WTC11 (cell line): ENCODE data around the gene PTGER3.

ENCODE experiments used
- NR3C1 ChIP-seq: sonication (generic); formaldehyde crosslinking; conservative IDR thresholded peaks from 2 replicates; pipeline ENCODE4 v1.8.1; 2023; ENCODE audit warnings: low read depth, mild to moderate bottlenecking, missing genetic modification reagents
- ZNF121 ChIP-seq: sonication (generic); formaldehyde crosslinking; IDR thresholded peaks from 2 replicates; pipeline ENCODE4 v1.8.0; 2023; ENCODE audit warnings: missing genetic modification reagents
- TF ChIP-seq, protein P1 (sequence below): fragments of 200-600 bp; IDR thresholded peaks from 2 replicates; pipeline ENCODE4 v1.8.0; 2022; ENCODE audit warnings: antibody characterized with exemption

DNA sequence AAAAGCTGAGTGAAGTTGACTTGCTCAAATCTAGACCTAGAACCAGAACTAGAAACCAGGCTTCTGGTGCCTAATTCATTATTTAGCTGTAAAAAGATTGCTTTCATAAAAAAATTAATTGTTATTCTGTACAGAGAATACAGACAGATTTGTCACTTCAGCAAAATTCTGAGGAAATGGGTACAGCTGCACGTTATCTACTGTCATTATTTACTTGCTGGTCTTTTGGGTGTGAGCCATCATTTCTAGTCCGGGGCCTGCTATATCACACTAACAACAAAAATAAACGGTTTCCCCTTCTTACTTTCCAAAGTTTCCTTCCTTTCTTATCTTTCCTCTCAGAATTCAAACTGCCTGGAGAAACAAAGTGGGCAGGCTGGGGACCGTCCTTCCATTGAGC lies 68.3 kb downstream of the PTGER3 start:
- TF ChIP-seq ZNF121, result no peak
- no peak for TF ChIP-seq NR3C1 (CRISPR knock-in tag)
- TF ChIP-seq, protein P1, sequence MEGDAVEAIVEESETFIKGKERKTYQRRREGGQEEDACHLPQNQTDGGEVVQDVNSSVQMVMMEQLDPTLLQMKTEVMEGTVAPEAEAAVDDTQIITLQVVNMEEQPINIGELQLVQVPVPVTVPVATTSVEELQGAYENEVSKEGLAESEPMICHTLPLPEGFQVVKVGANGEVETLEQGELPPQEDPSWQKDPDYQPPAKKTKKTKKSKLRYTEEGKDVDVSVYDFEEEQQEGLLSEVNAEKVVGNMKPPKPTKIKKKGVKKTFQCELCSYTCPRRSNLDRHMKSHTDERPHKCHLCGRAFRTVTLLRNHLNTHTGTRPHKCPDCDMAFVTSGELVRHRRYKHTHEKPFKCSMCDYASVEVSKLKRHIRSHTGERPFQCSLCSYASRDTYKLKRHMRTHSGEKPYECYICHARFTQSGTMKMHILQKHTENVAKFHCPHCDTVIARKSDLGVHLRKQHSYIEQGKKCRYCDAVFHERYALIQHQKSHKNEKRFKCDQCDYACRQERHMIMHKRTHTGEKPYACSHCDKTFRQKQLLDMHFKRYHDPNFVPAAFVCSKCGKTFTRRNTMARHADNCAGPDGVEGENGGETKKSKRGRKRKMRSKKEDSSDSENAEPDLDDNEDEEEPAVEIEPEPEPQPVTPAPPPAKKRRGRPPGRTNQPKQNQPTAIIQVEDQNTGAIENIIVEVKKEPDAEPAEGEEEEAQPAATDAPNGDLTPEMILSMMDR, result no peak
